SU-DHL-6 (cell line): ENCODE results near the gene ZSCAN30.

Source experiments
- H2AFZ ChIP-seq: fragments of 200-600 bp; sonication (generic); 2 replicates; pipeline ENCODE4 v1.6.1; 2014; ENCODE audit warnings: low read depth, mild to moderate bottlenecking, moderate library complexity, mixed read lengths, antibody characterized with exemption, low read length; ENCODE audit not compliant: severe bottlenecking
- H3F3A ChIP-seq: fragments of 200-600 bp; shearing (Covaris generic); 2 replicates; pipeline ENCODE4 v1.6.0; 2016; ENCODE audit warnings: antibody characterized with exemption, mild to moderate bottlenecking; ENCODE audit not compliant: insufficient read depth
- H3K27ac ChIP-seq: fragments of 200-600 bp; sonication (generic); 2 replicates; pipeline ENCODE4 v1.5.1; 2016; ENCODE audit warnings: low read depth, mild to moderate bottlenecking, low read length, moderate library complexity, mixed read lengths
- H3K27me3 ChIP-seq: fragments of 200-600 bp; sonication (generic), shearing (Covaris generic); 2 replicates; pipeline ENCODE4 v1.6.0; 2014; ENCODE audit warnings: mild to moderate bottlenecking, low read length
- H3K36me3 ChIP-seq: fragments of 200-600 bp; sonication (generic); 2 replicates; pipeline ENCODE4 v1.6.1; 2014; ENCODE audit warnings: mild to moderate bottlenecking, low read length, mixed read lengths
- H3K4me2 ChIP-seq: fragments of 300-600, 200-600 bp; shearing (Covaris generic), sonication (generic); 2 replicates; pipeline ENCODE4 v1.6.0; 2014; ENCODE audit warnings: low read length, low read depth, mild to moderate bottlenecking; ENCODE audit not compliant: poor library complexity, severe bottlenecking
- H3K4me3 ChIP-seq: fragments of 200-600 bp; sonication (generic); 2 replicates; pipeline ENCODE4 v1.5.1; 2014; ENCODE audit warnings: antibody characterized with exemption, low read length, mild to moderate bottlenecking, mixed read lengths; ENCODE audit not compliant: insufficient read depth, poor library complexity, severe bottlenecking
- H3K79me2 ChIP-seq: fragments of 200-600 bp; sonication (generic); 2 replicates; pipeline ENCODE4 v1.6.1; 2014; ENCODE audit warnings: mild to moderate bottlenecking, low read length, moderate library complexity; ENCODE audit not compliant: insufficient read depth
- H3K9ac ChIP-seq: fragments of 200-600 bp; sonication (generic); 2 replicates; pipeline ENCODE4 v1.7.0; 2014; ENCODE audit warnings: mild to moderate bottlenecking, low read length
- H3K9me2 ChIP-seq: fragments of 200-600 bp; sonication (generic); replicated peaks from 2 replicates; pipeline ENCODE4 v1.6.1; 2014; ENCODE audit warnings: low read length; ENCODE audit not compliant: insufficient read depth
- H3K9me3 ChIP-seq: fragments of 200-600 bp; sonication (generic); 2 replicates; pipeline ENCODE4 v1.6.1; 2014; ENCODE audit warnings: low read length, mixed read lengths; ENCODE audit not compliant: insufficient read depth
- H4K20me1 ChIP-seq: fragments of 200-600 bp; sonication (generic); 2 replicates; pipeline ENCODE4 v1.6.1; 2014; ENCODE audit warnings: low read depth, mild to moderate bottlenecking, antibody characterized with exemption, low read length, moderate library complexity, mixed read lengths
- CTCF ChIP-seq: fragments of 200-600 bp; sonication (generic); IDR thresholded peaks from one replicate; pipeline ENCODE4 v1.5.1; 2017; ENCODE audit warnings: antibody characterized with exemption, mild to moderate bottlenecking, low read length, moderate library complexity; ENCODE audit not compliant: insufficient read depth, poor library complexity, severe bottlenecking
- EZH2phosphoT487 ChIP-seq: fragments of 200-600 bp; sonication (generic), shearing (Covaris generic); conservative IDR thresholded peaks from 2 replicates; pipeline ENCODE4 v1.6.1; 2018; ENCODE audit warnings: mild to moderate bottlenecking, antibody characterized with exemption, low read length, moderate library complexity, mixed read lengths

The ZSCAN30 gene

GRCh38 chr18:35283923-35284794, 5.9 kb downstream of the ZSCAN30 start:
- no peak overlapping the region for H3K27ac ChIP-seq
- peaks cover 30% of the 10 kb centered on the region; the same call in 1 of the 2 replicates for H3K9me3 ChIP-seq
- no peak for TF ChIP-seq EZH2phosphoT487
- TF ChIP-seq CTCF = no peak

GRCh38 chr18:35282353-35282752, 7.7 kb downstream of the ZSCAN30 start:
- TF ChIP-seq EZH2phosphoT487 (no peak), CTCF (no peak)
- no peaks in the 10 kb centered on the region for H4K20me1 ChIP-seq
- no peak overlapping the region for H3K9ac ChIP-seq
- no peaks in the 10 kb centered on the region for H3K9me2 ChIP-seq
- H3K27ac ChIP-seq = no peak overlapping the region
- peaks cover 42% of the 10 kb centered on the region; the same call in 1 of the 2 replicates for H3K9me3 ChIP-seq
- H3K27me3 ChIP-seq = no peaks in the 10 kb centered on the region
- no peak overlapping the region for H2AFZ ChIP-seq
- H3K36me3 ChIP-seq = peaks cover 41% of the 10 kb centered on the region
- no peak overlapping the region for H3K4me2 ChIP-seq
- H3F3A ChIP-seq = no peaks in the 10 kb centered on the region
- H3K79me2 ChIP-seq = peaks cover 36% of the 10 kb centered on the region; the same call in 1 of the 2 replicates
- no peak overlapping the region for H3K4me3 ChIP-seq

More at GRCh38 chr18:35283923-35284794, 5.9 kb downstream of the ZSCAN30 start:
- Histone ChIP-seq H3K4me3 (no peak overlapping the region), H3K27me3 (no peaks in the 10 kb centered on the region), H3F3A (no peaks in the 10 kb centered on the region), H3K4me2 (no peak overlapping the region), H4K20me1 (no peaks in the 10 kb centered on the region), H3K36me3 (peaks cover 41% of the 10 kb centered on the region), H3K9me2 (no peaks in the 10 kb centered on the region), H3K79me2 (peaks cover 54% of the 10 kb centered on the region), H3K9ac (no peak overlapping the region), H2AFZ (no peak overlapping the region)

GRCh38 chr18:35278969-35279368, 11.1 kb downstream of the ZSCAN30 start:
- Histone ChIP-seq H3K36me3 (peaks cover 15% of the 10 kb centered on the region; the same call in 1 of the 2 replicates), H3K27me3 (no peaks in the 10 kb centered on the region), H3K4me3 (no peak overlapping the region), H3F3A (no peaks in the 10 kb centered on the region), H3K9me3 (peaks cover 29% of the 10 kb centered on the region; the same call in 1 of the 2 replicates), H3K4me2 (no peak overlapping the region), H3K79me2 (peaks cover 9% of the 10 kb centered on the region; the same call in 1 of the 2 replicates), H2AFZ (no peak overlapping the region), H3K9ac (no peak overlapping the region), H3K27ac (no peak overlapping the region), H4K20me1 (no peaks in the 10 kb centered on the region), H3K9me2 (no peaks in the 10 kb centered on the region)
- no peak for TF ChIP-seq CTCF
